Metanephros (tissue), 2 donors: ENCODE data around the gene DDIT3. TPM values are rescaled to one million over a fixed set of nuclear protein-coding genes. Genes with fewer than 3 reads are reported as not detected.

Experiments
- small RNA-seq: library from RNA; depleted of rRNA; stranded (forward); fragments of <200 nt; gene quantifications from one replicate; pipeline ENCODE3, GENCODE V24; 2014; ENCODE audit warnings: low replicate concordance
- total RNA-seq: library from RNA; depleted of rRNA; stranded (reverse); fragments of >200 nt; gene quantifications from one replicate; pipeline ENCODE4 v1.2.3, GENCODE V29; 2014

The DDIT3 gene
- 45.3 TPM for total RNA-seq

GRCh38 chr12:57520053-57520818 lies at the start of gene DDIT3:
DDIT3 (minus strand) TSS chr12:57520514; CDS start chr12:57517406, 3,108 bp downstream.

GRCh38 chr12:57549909-57550640 lies 29.8 kb upstream of the DDIT3 start, which contains the start of gene KIF5A:
KIF5A (plus strand) TSS chr12:57550044; CDS start chr12:57550272, 228 bp downstream.

GRCh38 chr12:57546438-57547287 lies 26.3 kb upstream of the DDIT3 start, which contains the start of gene DCTN2:
DCTN2 (minus strand) TSS chr12:57547192; CDS start chr12:57547063, 129 bp downstream.

GRCh38 chr12:57522011-57522886 lies 1.9 kb upstream of the DDIT3 start, which contains the start of gene MBD6:
MBD6 (plus strand) TSS chr12:57522824; CDS start chr12:57524304, 1,480 bp downstream.

GRCh38 chr12:57487597-57488401 lies 32.5 kb downstream of the DDIT3 start, which contains the start of gene MARS1:
MARS1 (plus strand) TSS chr12:57488068; CDS start chr12:57488091, 23 bp downstream.

GRCh38 chr12:57479376-57480115 lies 40.8 kb downstream of the DDIT3 start, which contains the start of gene ARHGAP9:
ARHGAP9 (minus strand) TSS chr12:57479866; CDS start chr12:57479406, 460 bp downstream.

Small RNAs within 50 kb of the gene (small RNA-seq; reads per million reads assigned to genes)
- gene MIR616 = not detected

Other genes with a start within 250 kb of the DDIT3 start
- 51.6 TPM for gene R3HDM2, start 89.5 kb downstream of the DDIT3 start, total RNA-seq
- gene INHBC, start 85.7 kb downstream of the DDIT3 start, total RNA-seq = 0.41 TPM
- 0.23 TPM for gene INHBE, start 65.2 kb downstream of the DDIT3 start, total RNA-seq
- gene GLI1, start 60.7 kb downstream of the DDIT3 start, total RNA-seq = 13.4 TPM
- gene ARHGAP9, start 40.6 kb downstream of the DDIT3 start, total RNA-seq = 10.7 TPM
- 95.8 TPM for gene MARS1, start 32.4 kb downstream of the DDIT3 start, total RNA-seq
- 32.7 TPM for gene MBD6, start 2.3 kb upstream of the DDIT3 start, total RNA-seq
- gene DCTN2, start 26.7 kb upstream of the DDIT3 start, total RNA-seq = 85.7 TPM
- gene KIF5A, start 29.5 kb upstream of the DDIT3 start, total RNA-seq = 0.35 TPM
- gene PIP4K2C, start 70.7 kb upstream of the DDIT3 start, total RNA-seq = 22.2 TPM
- 44.4 TPM for gene DTX3, start 84.3 kb upstream of the DDIT3 start, total RNA-seq
- 29.2 TPM for gene ARHGEF25, start 90.9 kb upstream of the DDIT3 start, total RNA-seq
- 1.3 TPM for gene B4GALNT1, start 112.7 kb upstream of the DDIT3 start, total RNA-seq
- gene OS9, start 173.6 kb upstream of the DDIT3 start, total RNA-seq = 124 TPM
- 2.9 TPM for gene AGAP2, start 218.2 kb upstream of the DDIT3 start, total RNA-seq
- 41.7 TPM for gene TSPAN31, start 224.5 kb upstream of the DDIT3 start, total RNA-seq
- 87.5 TPM for gene CDK4, start 231.8 kb upstream of the DDIT3 start, total RNA-seq
- gene MARCHF9, start 234.6 kb upstream of the DDIT3 start, total RNA-seq = 8.9 TPM
- gene CYP27B1, start 246.6 kb upstream of the DDIT3 start, total RNA-seq = 1.1 TPM